Astrocyte (in vitro differentiated cells and primary cell): ENCODE data around the gene SPATA18. TPM values are rescaled to one million over a fixed set of nuclear protein-coding genes. Genes with fewer than 3 reads are reported as not detected.

Source experiments
- DNase-seq: peaks from one replicate; pipeline ENCODE4 v3.0.0-alpha.2; 2010; ENCODE audit warnings: low read depth
- FAIRE-seq: peaks from 2 replicates; lab custom pipeline; 2011; peaks lifted over from hg19 to GRCh38; lab: Jason Lieb, UNC
- H2AFZ ChIP-seq: 2 replicates; pipeline ENCODE4 v1.6.0; 2012; ENCODE audit warnings: low read depth, low read length, inconsistent platforms
- H3K27ac ChIP-seq: 2 replicates; pipeline ENCODE4 v1.5.1; 2011; ENCODE audit warnings: low read depth, low read length, inconsistent platforms
- H3K27me3 ChIP-seq: 2 replicates; pipeline ENCODE4 v1.6.0; 2011; ENCODE audit warnings: low read length, inconsistent platforms; ENCODE audit not compliant: insufficient read depth
- H3K36me3 ChIP-seq: 2 replicates; pipeline ENCODE4 v1.5.1; 2011; ENCODE audit warnings: low read length, inconsistent platforms; ENCODE audit not compliant: insufficient read depth
- H3K4me1 ChIP-seq: 2 replicates; pipeline ENCODE4 v1.5.1; 2011; ENCODE audit warnings: low read length, inconsistent platforms; ENCODE audit not compliant: insufficient read depth
- H3K4me2 ChIP-seq: 2 replicates; pipeline ENCODE4 v1.6.0; 2012; ENCODE audit warnings: low read length, inconsistent platforms
- H3K4me3 ChIP-seq: 2 replicates; pipeline ENCODE4 v1.5.1; 2011; ENCODE audit warnings: low read depth, mild to moderate bottlenecking, low read length, inconsistent platforms; ENCODE audit not compliant: insufficient read depth
- H3K79me2 ChIP-seq: 2 replicates; pipeline ENCODE4 v1.6.0; 2012; ENCODE audit warnings: mild to moderate bottlenecking, low read length, inconsistent platforms; ENCODE audit not compliant: insufficient read depth
- H3K9ac ChIP-seq: 2 replicates; pipeline ENCODE4 v1.6.0; 2012; ENCODE audit warnings: mild to moderate bottlenecking, low read length, inconsistent platforms
- H3K9me3 ChIP-seq: 2 replicates; pipeline ENCODE4 v1.5.1; 2012; ENCODE audit warnings: low read depth, mild to moderate bottlenecking, low read length, inconsistent platforms; ENCODE audit not compliant: insufficient read depth
- H4K20me1 ChIP-seq: 2 replicates; pipeline ENCODE4 v1.6.0; 2012; ENCODE audit warnings: low read length, inconsistent platforms; ENCODE audit not compliant: insufficient read depth
- H3K27ac Mint-ChIP-seq: one replicate; pipeline ENCODE4 v1.8.0; 2021; ENCODE audit warnings: mild to moderate bottlenecking, mixed read lengths; ENCODE audit not compliant: unreplicated experiment
- H3K27me3 Mint-ChIP-seq: one replicate; pipeline ENCODE4 v1.8.0; 2021; ENCODE audit warnings: low read depth, mixed read lengths; ENCODE audit not compliant: unreplicated experiment
- H3K36me3 Mint-ChIP-seq: one replicate; pipeline ENCODE4 v1.8.0; 2021; ENCODE audit warnings: low read depth, mixed read lengths; ENCODE audit not compliant: unreplicated experiment
- H3K4me1 Mint-ChIP-seq: one replicate; pipeline ENCODE4 v1.8.0; 2021; ENCODE audit warnings: low read depth, mixed read lengths; ENCODE audit not compliant: unreplicated experiment
- H3K4me3 Mint-ChIP-seq: one replicate; pipeline ENCODE4 v1.8.0; 2021; ENCODE audit warnings: mild to moderate bottlenecking, moderate library complexity, mixed read lengths; ENCODE audit not compliant: unreplicated experiment
- H3K9me3 Mint-ChIP-seq: one replicate; pipeline ENCODE4 v1.8.0; 2021; ENCODE audit warnings: mild to moderate bottlenecking, mixed read lengths; ENCODE audit not compliant: unreplicated experiment
- EZH2 ChIP-seq: IDR thresholded peaks from 2 replicates; pipeline ENCODE4 v1.6.1; 2012; ENCODE audit warnings: mild to moderate bottlenecking, low read length, inconsistent platforms; ENCODE audit not compliant: insufficient read depth
- total RNA-seq: library from RNA; stranded (reverse); gene quantifications from 2 replicates; pipeline ENCODE4 v1.2.1, GENCODE V29; 2021
- TF ChIP-seq, protein P1 (sequence below): IDR thresholded peaks from 2 replicates; pipeline ENCODE4 v1.5.1; 2011; ENCODE audit warnings: low read depth, mild to moderate bottlenecking, inconsistent platforms, low read length, moderate library complexity; ENCODE audit not compliant: insufficient read depth

The SPATA18 gene
- total RNA-seq, 1 donor from 2014 or later: 20.7 TPM

DNA sequence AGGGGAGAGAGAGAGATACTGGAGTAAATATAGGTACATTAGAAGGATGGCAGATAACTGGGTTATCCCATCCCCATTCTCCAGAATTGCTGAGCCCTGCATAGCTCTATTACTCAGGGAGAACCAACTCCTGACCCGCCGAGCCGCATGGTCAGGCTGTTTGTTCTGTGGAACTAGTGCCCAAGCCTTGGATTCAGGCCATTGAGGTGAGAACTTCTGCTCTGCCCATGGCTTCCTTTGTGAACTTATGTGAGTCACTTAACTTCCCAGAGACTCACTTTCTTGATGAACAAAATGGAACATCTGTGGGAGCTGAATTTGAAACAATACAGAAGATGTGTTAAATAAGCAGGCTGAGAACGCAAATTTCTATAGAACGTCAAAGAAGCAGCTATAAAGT lies 54.2 kb downstream of the SPATA18 start:
- peaks cover 28% of the 10 kb centered on the region for H3K4me1 ChIP-seq
- H2AFZ ChIP-seq: no peak overlapping the region
- no peaks in the 10 kb centered on the region for H3K9me3 Mint-ChIP-seq
- TF ChIP-seq, protein P1, sequence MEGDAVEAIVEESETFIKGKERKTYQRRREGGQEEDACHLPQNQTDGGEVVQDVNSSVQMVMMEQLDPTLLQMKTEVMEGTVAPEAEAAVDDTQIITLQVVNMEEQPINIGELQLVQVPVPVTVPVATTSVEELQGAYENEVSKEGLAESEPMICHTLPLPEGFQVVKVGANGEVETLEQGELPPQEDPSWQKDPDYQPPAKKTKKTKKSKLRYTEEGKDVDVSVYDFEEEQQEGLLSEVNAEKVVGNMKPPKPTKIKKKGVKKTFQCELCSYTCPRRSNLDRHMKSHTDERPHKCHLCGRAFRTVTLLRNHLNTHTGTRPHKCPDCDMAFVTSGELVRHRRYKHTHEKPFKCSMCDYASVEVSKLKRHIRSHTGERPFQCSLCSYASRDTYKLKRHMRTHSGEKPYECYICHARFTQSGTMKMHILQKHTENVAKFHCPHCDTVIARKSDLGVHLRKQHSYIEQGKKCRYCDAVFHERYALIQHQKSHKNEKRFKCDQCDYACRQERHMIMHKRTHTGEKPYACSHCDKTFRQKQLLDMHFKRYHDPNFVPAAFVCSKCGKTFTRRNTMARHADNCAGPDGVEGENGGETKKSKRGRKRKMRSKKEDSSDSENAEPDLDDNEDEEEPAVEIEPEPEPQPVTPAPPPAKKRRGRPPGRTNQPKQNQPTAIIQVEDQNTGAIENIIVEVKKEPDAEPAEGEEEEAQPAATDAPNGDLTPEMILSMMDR: no peak
- no peak for TF ChIP-seq EZH2
- FAIRE-seq: no peak
- no peak for DNase-seq
- H4K20me1 ChIP-seq: no peaks in the 10 kb centered on the region
- H3K36me3 Mint-ChIP-seq: no peaks in the 10 kb centered on the region
- no peaks in the 10 kb centered on the region for H3K36me3 ChIP-seq
- H3K4me2 ChIP-seq: no peak overlapping the region
- no peak overlapping the region for H3K9ac ChIP-seq
- H3K9me3 ChIP-seq: no peaks in the 10 kb centered on the region
- H3K27me3 Mint-ChIP-seq: no peaks in the 10 kb centered on the region
- H3K4me1 Mint-ChIP-seq: peaks cover 14% of the 10 kb centered on the region
- H3K4me3 Mint-ChIP-seq: no peak overlapping the region
- no peaks in the 10 kb centered on the region for H3K27me3 ChIP-seq
- H3K4me3 ChIP-seq: no peak overlapping the region
- H3K79me2 ChIP-seq: no peaks in the 10 kb centered on the region
- no peak overlapping the region for H3K27ac Mint-ChIP-seq
- H3K27ac ChIP-seq: no peak overlapping the region

DNA sequence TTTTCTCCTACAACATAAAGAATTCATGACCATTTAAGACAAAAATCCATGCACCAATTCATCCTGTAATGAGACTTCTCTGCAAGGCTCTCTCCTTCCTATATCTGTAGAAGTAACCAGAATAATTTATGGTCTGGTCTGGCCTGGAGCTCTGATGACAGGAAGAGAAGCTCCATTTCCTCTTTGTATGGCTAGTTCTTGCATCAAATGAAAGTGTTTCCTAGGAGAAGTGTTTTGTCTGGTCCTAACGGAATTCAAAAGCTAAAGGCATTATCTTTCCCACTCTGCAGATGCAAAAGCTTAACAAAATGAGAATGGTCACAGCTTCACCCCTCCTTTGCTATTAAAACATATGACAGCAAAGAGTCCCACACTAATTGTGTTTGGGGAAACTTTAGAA lies 55.1 kb downstream of the SPATA18 start:
- H3K79me2 ChIP-seq: no peaks in the 10 kb centered on the region
- H3K4me3 ChIP-seq: no peak overlapping the region
- H3K4me3 Mint-ChIP-seq: no peak overlapping the region
- no peak overlapping the region for H3K9ac ChIP-seq
- no peaks in the 10 kb centered on the region for H3K36me3 Mint-ChIP-seq
- H3K9me3 Mint-ChIP-seq: no peaks in the 10 kb centered on the region
- no peak for DNase-seq
- TF ChIP-seq EZH2: no peak
- TF ChIP-seq, protein P1: no peak
- no peak for FAIRE-seq
- H3K4me1 ChIP-seq: peaks cover 21% of the 10 kb centered on the region
- no peak overlapping the region for H3K4me2 ChIP-seq
- H2AFZ ChIP-seq: no peak overlapping the region
- no peaks in the 10 kb centered on the region for H3K27me3 ChIP-seq
- no peak overlapping the region for H3K27ac Mint-ChIP-seq
- H4K20me1 ChIP-seq: no peaks in the 10 kb centered on the region
- H3K27me3 Mint-ChIP-seq: no peaks in the 10 kb centered on the region
- no peaks in the 10 kb centered on the region for H3K9me3 ChIP-seq
- H3K27ac ChIP-seq: no peak overlapping the region
- H3K36me3 ChIP-seq: no peaks in the 10 kb centered on the region
- H3K4me1 Mint-ChIP-seq: peaks cover 13% of the 10 kb centered on the region

DNA sequence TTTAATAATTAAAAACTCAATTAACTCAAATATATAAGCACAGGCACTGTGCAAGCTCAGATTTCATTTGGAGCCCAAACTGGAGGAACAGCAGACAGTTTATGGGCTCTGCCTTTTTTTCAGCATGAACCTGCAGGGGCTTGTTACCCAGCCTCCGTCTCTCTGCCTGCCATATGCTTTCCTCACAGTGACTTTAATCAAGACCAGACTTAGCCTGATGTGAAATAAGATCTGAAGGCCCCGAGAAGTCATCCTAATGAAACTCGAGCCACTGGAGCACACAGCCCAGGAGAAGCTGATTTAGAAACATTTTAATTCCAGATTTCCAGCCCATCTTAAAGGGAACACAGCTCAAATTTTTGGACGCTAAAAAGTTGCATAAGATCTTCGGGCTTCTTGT lies 55.6 kb downstream of the SPATA18 start:
- Histone ChIP-seq H3K27ac (no peak overlapping the region), H3K36me3 (no peaks in the 10 kb centered on the region), H3K9me3 (no peaks in the 10 kb centered on the region), H3K27me3 (no peaks in the 10 kb centered on the region), H3K79me2 (no peaks in the 10 kb centered on the region), H3K4me2 (peak overlapping the region; percentile 31), H3K9ac (no peak overlapping the region), H2AFZ (no peak overlapping the region), H3K4me1 (peaks cover 21% of the 10 kb centered on the region), H4K20me1 (no peaks in the 10 kb centered on the region), H3K4me3 (no peak overlapping the region)
- no peaks in the 10 kb centered on the region for H3K27me3 Mint-ChIP-seq
- no peaks in the 10 kb centered on the region for H3K36me3 Mint-ChIP-seq
- peaks cover 13% of the 10 kb centered on the region for H3K4me1 Mint-ChIP-seq
- TF ChIP-seq, protein P1: no peak
- TF ChIP-seq EZH2: no peak
- DNase-seq: no peak
- no peak for FAIRE-seq
- no peak overlapping the region for H3K4me3 Mint-ChIP-seq
- no peak overlapping the region for H3K27ac Mint-ChIP-seq
- H3K9me3 Mint-ChIP-seq: no peaks in the 10 kb centered on the region
